GM18511 (cell line): ENCODE measurements around the gene KLHL33.
A peak's percentile ranks its signal among the peaks of the same experiment; 100 is the strongest.
"Not testable (repeated sequence)": the region's sequence is repeated elsewhere in the genome, so short reads cannot be mapped to it uniquely, and the experiment has no call there.

Experiments
- ATAC-seq: cut with Tn5 transposase; IDR thresholded peaks from one replicate; pipeline ENCODE4 v1.9.1; 2021; ENCODE audit warnings: mild to moderate bottlenecking, moderate library complexity; ENCODE audit not compliant: unreplicated experiment

Gene KLHL33

DNA sequence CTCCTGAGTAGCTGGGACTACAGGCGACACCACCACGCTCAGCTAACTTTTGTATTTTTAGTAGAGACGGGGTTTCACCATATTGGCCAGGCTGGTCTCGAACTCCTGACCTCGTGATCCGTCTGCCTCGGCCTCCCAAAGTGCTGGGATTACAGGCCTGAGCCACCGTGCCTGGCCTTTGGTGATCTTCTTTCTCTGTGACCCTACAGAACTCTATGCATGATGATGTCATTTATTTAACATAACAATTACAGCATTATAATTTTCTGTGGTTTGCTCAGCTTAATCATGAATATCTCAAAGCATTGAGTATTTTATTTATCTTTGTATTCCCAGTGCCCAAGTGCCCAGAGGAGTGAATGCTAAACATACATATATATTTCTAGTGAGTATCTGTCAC is 16.9 kb upstream of the KLHL33 start:
- ATAC-seq = not testable (repeated sequence)

DNA sequence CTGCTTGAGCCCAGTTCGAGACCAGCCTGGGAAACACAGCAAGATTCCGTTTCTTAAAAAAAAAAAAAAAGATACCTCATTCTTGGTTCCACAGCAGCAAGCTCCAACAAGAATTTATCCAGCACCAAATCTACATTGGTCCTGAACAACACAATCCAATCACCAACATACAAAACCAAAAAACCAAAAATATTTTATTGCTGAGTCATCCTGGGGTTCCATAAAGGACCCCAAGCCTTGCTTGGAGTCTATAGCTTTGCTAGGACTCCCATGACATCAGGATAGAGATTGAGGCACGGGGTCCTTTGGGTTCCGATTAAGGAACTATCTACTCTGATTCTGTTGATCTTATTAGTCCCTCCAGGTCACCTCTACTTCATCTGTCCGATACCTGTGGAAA is 10.9 kb upstream of the KLHL33 start:
- ATAC-seq = no peak

DNA sequence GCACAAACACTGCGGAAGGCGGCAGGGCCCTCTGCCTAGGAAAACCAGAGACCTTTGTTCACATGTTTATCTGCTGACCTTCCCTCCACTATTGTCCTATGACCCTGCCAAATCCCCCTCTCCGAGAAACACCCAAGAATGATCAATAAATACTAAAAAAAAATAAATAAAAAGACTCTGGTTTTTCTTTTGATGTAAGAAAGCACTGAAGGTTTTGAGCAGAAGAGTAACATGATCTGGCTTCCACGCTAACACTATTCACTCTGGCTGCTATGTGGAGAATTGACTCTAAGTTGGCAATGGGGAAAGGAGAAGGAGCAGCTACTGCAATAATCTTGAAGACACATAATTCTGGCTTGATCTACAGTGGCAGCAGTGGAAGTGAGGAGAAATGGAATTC is 7.7 kb upstream of the KLHL33 start:
- not testable (repeated sequence) for ATAC-seq

DNA sequence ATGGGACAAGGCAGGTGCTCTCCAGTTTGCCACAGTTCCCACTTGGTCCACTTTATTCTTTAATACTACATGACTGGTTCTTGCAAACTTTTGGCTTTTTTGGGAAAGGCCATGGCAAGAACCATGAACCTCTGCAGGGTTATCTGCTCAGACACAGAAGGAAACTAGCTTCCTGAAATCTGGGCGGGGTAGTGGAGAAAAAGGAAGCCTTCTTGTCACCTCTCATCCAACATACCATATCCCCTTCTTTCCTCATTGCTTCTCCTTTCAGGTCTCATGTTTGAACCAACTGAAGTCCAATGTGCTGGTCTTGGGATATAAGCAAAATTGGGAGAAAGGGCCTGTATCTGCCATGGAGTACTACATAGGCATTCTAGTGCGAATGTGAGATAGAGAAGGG is 5.5 kb upstream of the KLHL33 start:
- ATAC-seq = no peak

DNA sequence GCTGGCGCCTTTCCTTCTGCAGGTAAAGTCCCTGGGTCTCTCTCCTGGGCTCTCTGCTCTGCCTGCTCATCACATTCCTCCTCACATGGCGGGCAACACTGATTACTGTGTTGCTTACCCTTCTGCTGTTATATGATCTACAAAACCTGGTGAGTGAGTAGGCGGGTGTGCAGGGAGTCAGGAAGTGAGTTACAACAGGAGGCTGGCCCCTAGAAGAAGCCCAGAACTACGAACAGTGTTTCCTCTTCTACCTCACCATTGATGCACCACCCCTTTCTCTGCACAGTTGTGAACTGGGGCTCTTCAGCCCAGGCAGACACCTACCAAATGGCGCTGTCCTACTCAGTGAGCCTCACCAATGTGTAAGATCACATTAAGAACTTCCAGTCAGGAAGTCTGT is 4.9 kb upstream of the KLHL33 start:
- peak; percentile 87 for ATAC-seq

DNA sequence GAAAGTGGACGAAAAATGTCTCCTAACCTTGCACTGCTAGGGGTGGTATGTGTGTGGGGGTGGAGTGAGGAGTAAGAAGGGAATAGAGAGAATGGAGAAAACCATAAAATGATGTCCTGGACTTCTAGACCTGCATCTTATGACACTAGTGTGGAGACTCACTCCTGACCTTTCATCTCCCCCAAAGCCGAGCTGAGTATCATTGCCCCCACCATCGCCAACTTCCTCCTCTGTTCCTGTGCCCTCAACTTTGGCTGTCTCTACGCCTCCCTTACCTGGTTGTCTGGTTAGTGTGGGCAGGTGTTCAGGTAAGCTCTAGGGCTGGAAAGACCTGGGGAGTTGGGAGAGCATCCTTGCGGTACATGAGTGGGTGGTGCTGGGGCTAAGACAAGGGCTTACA is 4.5 kb upstream of the KLHL33 start:
- ATAC-seq = peak; percentile 11

DNA sequence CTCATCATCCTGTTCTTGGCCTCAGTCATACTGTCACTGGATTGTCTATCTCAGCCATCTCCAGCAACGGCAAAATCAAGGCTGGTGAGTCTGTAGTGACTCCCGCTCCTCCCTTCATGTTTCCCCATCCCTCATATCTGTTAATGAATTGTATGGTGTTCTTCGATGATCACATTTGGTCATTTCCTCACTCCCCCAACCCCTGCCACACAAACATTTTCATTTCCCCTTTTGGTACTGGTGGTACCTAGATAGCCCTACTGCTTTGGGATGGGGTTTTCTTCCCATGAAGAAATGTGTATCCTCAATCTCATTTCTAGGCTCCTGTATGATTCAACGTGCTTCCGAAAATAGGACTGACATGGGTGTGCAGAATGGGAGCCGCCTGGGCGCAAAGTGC is 2.7 kb upstream of the KLHL33 start:
- ATAC-seq = peak; percentile 52

DNA sequence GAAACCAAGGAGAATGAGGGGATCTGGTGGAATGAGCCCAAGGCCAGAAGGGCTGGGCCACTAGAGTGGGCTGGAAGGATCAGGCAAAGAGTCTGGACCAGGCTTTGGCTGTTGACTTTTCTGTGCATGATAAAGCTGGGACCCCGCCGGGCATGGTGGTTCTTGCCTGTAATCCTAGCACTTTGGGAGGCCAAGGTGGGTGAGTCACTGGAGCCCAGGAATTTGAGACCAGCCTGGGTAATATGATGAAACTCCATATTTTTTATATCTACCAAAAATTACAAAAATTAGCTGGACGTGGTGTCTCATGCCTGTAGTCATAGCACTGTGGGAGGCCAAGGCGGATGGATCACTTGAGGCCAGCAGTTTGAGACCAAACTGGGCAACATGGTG is 393 bp upstream of the KLHL33 start:
- no peak for ATAC-seq

DNA sequence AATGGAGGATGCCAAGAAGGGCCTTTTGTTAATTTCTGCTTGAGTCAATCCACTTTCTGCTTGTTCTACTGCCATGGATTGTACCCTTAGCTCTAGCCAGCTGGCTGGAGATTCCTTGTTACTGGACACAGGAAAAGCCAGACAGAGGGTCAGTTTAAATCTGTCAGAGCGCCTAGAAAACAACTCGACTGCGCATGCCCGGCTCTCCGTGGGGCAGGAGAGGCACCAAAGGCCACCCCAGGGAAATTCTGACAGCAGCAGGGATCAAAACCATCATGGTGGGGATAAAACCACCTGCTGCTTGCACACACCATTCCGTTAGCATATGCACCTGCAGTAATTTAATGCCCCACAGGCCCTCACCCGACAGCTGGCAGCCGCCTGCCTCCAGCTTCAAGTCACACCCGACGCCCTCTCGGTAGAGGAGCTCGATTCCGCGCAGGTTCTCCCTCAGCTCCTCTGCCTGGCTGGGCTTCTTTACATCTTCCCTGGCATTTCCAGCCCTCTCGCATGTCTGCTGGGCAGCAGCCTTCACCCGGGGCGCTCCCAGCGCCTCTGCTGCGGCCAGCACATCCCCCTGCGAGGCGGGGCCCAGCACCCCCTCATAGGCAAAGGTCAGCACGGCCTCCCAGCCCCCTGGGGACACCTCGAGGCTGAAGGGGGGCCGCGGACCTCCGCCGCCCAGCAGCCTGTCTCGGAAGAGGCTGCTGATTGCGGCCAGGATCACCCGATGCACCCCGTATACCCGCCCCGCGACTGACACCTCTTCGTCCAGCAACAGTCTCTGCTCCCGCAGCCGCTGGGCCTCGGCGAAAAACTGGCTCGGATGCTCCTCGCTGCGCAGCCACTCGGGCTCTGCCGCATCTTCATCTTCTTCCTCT is 1.0 kb downstream of the KLHL33 start:
- no peak for ATAC-seq

DNA sequence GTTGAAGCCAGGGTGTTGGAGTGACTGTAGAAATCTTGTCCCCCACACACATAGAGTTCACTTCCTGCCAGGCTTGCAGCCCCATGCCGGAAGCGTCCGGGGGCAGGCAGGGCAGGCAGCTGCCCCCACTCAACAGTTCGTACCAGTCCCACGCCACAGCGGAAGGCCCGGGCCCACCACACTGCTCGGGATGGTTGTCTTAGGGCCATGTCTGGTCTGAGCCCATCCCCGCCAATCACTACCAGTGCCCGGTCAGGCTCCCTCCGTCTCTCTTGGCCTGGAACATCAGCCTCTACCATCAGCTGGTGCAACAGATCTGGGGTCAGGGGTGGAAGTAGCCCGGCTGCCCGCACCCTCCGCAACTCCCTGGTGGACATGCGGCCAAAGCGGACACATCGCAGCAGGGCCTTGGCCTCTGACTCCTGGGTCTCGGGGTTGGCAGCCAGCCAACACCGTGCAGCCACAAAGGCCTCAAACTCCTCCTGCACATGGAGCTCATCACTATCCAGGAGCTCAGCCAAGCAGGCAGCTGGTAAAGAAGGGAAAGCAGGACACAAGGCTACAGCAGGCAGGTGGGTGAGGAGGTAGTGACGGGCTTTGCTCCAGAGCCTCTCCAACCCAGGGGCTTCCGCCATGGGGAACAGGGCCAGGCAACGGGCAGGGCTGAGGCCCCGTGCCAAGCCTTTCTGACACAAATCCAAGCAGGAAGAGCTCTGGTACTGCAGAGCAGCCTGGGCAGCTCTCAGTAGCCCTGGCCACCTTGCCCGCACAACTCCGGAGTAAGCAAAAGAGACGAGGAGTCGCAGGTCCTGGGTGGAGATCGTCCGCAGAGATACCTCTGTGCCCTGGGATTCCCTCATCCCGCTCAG is 5.9 kb downstream of the KLHL33 start:
- ATAC-seq = no peak

DNA sequence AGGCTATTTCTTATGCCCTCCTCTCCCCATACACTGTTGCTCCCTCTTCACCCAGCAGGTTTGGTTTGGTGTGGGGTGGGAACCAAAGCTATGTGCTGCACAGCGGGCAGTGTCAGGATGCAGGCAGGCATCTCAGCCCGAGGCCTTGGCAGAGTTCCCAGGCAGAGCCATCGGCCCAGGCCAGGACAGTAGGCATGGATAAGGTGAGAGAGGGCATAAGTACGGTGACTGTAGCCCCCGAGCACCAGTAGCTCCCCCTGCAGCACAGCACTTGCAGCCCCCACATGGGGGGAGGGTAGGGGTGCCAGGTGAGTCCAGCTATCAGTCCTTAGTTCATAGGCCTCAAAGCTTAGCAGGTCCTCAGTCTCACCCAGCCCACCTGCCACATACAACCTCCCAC is 7.2 kb downstream of the KLHL33 start:
- no peak for ATAC-seq

DNA sequence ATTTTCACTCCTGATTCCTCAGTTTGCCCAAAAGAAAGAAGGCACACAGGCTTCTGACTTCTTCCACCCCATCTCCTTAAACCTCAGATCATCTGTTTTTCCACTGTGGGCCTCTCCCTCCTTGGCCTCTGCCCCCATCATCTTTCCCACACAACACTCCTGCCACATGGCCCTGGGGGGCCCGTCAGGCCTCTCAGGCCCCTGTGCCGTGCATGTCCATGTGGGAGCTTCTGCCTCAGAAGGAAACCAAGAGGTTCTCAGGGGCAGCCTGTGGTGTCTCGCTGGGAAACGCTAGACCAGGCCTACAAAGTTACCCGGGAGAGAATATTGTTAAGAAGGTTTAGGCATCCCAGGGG is 8.0 kb downstream of the KLHL33 start:
- peak; percentile 43 for ATAC-seq

DNA sequence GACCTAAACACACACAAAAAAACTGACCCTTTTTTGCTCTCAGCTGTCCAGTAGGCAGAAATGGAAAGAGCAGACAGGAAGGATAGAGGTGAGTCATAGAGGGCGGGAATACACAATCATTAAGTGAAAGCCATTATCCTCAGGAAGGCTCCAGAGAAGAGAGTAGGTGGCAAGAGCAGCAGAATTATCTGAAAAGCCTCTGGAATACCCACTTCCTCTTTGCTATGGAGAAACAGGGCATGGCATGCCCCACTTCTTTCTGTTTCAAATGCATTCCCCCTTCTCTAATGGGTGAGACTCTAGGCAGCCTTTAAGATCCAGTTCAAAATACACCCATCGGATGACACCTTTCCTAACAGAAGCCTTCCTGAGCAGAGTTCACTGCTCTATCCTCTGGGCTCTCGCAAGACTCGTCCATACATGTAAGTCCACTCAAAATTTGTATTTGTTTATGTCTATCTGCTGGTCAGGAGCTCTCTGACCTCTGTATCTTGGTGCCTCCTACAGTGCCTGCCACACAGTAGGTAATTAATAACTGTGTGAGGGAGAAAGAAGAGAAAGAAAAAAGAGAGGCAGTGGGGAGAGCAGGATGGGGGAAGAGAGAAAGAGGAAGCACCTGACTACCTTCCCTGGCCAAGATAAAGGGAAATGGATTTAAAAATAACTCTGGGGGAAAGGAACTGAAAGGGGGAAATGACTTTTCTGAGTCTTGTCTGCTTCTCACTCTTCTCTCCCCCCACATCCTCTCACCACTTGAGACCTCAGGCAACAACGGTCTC is 8.5 kb downstream of the KLHL33 start:
- ATAC-seq = peak; percentile 86

DNA sequence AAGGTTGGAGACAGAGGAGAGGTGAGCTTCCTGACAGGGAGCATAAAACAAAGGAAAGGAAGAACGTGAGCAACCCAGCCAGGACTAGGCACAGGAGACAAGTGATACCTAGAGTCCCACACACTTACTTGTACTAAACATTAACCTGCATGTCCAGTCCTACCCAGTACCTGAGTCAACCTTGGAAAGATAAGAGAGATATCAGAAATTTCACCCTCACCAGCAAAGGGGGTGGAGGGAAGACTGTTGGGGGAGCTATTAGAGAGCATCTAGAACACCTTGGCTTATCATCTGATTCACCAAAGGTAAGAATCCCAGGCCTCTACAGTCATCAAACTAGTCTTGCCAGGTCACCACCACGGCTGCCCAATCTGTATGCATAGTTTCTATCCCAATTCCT is 11.1 kb downstream of the KLHL33 start:
- ATAC-seq = no peak

DNA sequence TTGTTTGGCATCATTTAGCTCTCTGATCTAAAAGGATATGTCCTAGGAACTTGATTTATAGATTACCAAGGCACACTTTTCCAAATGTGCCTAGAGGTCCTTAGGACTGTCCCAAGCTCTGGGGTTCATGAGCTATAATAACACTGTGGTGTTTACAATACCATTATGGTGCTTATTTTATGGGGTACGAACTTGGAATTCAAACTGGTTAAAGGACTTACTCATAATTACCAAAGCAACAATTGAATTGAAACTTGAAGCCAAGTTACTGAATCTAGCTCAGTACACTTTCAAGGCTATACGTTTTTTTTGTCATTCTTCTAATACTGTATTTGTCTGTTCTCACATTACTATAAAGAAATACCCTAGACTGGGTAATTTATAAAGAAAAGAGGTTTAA is 13.1 kb downstream of the KLHL33 start:
- ATAC-seq = no peak

DNA sequence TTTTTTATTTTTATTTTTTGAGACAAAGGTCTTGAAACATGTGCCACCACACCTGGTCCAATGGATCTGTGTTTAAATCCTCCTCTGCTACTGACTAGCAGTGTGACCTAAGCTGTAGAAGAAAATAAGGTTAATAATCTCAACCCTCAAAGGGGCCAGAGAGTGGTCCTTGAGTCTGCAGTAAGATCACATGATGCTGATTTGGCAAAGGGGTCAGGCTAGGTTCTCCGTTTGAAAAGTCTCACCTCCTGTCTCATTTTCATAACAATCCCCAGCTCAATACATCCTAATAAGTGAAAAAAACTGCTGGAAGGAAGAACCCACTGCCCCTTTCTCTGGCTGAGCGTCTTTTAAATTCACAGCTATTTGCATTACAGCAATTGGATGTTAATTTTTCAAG is 14.7 kb downstream of the KLHL33 start:
- ATAC-seq = no peak

DNA sequence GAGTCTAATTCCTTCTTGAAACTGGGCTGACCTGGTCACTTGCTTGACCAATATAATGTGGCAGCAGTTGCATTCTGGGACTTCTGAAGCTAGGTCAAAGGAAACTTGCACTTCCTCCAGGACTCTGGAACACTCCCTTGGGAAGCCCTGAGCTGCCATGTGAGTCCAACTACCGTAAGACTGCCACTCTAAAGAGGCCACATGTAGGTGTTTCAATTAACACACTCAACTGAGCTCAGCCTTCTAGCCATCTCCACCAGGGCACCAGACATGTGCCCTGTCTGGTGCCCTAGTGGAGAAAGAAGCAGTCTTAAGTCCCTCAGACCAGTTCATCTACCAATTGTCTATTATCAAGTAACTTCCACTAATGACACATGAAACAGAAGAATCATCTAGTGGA is 16.5 kb downstream of the KLHL33 start:
- ATAC-seq = no peak

DNA sequence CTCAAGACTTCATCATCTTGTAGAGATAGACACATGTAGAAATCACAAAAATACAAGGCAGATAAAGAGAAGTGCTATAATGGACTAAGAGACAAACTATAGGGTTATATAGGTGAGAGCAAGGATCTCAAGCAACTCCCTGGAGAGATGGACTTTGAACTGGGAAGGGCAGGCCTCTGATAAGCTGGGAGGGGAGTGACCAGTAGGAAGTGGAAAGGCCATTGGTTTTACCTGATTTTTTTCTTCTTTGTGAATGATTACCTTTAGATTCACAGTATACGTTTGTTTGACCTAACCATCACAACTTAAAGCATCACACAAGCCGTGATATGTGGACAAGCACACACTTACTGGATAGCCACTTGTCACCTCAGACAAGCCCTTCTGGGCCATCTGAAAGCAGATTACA is 17.5 kb downstream of the KLHL33 start:
- ATAC-seq = no peak

DNA sequence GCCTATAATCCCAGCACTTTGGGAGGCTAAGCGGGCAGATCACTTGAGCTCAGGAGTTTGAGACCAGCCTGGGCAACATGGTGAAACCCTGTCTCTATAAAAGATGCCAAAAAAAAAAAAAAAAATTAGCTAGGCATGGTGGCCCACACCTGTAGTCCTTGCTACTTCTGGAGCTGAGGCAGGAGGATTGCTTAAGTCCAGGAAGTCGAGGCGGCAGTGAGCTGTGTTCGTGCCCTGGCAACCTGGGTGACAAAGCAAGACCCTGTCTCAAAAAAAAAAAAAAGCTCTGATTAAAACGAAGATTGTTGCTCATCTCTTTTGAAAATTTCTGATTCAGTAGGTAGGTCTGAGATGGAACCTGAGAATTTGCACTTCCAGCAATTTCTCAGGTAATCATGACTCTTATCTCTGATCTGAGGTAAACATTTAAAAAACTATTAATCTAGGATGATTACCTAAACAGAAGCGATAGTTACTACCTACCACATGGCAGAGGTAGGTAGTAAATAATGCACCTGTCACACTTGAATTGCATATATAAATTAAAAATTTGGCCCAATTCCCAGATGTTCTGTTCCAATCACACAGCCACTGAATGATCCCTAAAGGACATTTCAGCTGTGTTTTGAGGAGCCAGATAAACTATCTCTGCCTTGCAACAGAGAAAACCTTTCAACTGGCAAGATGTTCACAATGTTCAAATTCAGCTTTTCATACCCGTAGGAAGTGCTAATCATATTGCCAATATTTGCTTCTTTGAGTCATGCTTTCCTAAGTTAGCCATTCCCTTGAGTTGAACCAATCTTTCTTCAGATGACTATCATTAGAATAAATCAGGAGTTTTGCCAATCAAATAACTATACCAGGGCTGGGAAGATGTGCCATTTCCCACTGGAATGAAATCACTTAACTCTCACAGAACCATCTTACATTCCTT is 18.4 kb downstream of the KLHL33 start:
- no peak for ATAC-seq

DNA sequence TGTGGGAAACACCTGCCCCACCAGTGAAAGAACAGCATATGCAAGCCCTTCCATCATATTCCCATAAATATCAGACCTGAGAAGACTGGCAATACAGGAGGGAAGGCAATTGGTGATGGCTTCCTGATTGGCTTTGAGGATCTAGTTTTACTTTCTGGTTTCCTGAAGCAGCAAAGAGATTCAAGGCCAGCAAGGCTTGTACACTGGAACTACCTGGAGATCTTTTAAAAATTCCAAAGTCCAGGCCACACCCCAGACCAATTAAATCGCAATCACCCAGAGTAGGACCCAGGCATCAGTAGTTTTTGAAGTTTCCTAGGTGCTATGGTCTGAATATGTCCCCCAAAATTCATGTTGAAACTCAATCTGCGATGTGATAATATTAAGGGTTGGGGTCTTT is 19.7 kb downstream of the KLHL33 start:
- ATAC-seq = no peak
